Measurements from ENCODE around the gene CPNE5.

Gene CPNE5

GRCh38 chr6:36793913-36794712, 45.1 kb downstream of the CPNE5 start:
- peak in 47 of 58 donors; percentile 10 to 79 (median 43) for DNase-seq

- peak in 22 of 58 donors; percentile 10 to 70 (median 38) for DNase-seq
Measured at GRCh38 chr6:36793296-36793912, 45.8 kb downstream of the CPNE5 start.

- DNase-seq, result peak in 1 of 58 donors; percentile 12
Measured at GRCh38 chr6:36791521-36792135, 47.6 kb downstream of the CPNE5 start.

GRCh38 chr6:36791085-36791484, 48.2 kb downstream of the CPNE5 start:
- DNase-seq, result no peak

- peak in 23 of 58 donors; percentile 10 to 68 (median 32) for DNase-seq
Measured at GRCh38 chr6:36788768-36789167, 50.5 kb downstream of the CPNE5 start.

GRCh38 chr6:36788186-36788585, 51.1 kb downstream of the CPNE5 start:
- DNase-seq, result no peak

GRCh38 chr6:36787210-36787609, 52.0 kb downstream of the CPNE5 start:
- DNase-seq, result no peak

GRCh38 chr6:36786055-36786675, 53.1 kb downstream of the CPNE5 start:
- no peak for DNase-seq

- DNase-seq, result no peak
Measured at GRCh38 chr6:36784376-36784636, 54.9 kb downstream of the CPNE5 start.

- DNase-seq, result no peak
Measured at GRCh38 chr6:36783603-36784375, 55.5 kb downstream of the CPNE5 start.

- no peak for DNase-seq
Measured at GRCh38 chr6:36781669-36782068, 57.6 kb downstream of the CPNE5 start.

- no peak for DNase-seq
Measured at GRCh38 chr6:36780442-36781177, 58.6 kb downstream of the CPNE5 start.

GRCh38 chr6:36779227-36779626, 60.0 kb downstream of the CPNE5 start:
- DNase-seq, result no peak

- DNase-seq, result no peak
Measured at GRCh38 chr6:36777801-36778200, 61.4 kb downstream of the CPNE5 start.

GRCh38 chr6:36776167-36776566, 63.1 kb downstream of the CPNE5 start:
- DNase-seq, result peak in 1 of 58 donors; percentile 23

- no peak for DNase-seq
Measured at GRCh38 chr6:36774331-36774730, 64.9 kb downstream of the CPNE5 start.

GRCh38 chr6:36772397-36772796, 66.8 kb downstream of the CPNE5 start:
- no peak for DNase-seq

GRCh38 chr6:36771145-36771544, 68.1 kb downstream of the CPNE5 start:
- DNase-seq, result no peak

GRCh38 chr6:36769676-36770499, 69.4 kb downstream of the CPNE5 start:
- DNase-seq, result no peak

GRCh38 chr6:36769183-36769675, 70.0 kb downstream of the CPNE5 start:
- DNase-seq, result peak in 9 of 58 donors; percentile 7 to 35 (median 22)

All from anterior cingulate cortex (tissue), 58 donors.